ENCODE data around the gene PIK3CB. TPM values are rescaled to one million over a fixed set of nuclear protein-coding genes. Genes with fewer than 3 reads are reported as not detected.
"Not testable (repeated sequence)": the region's sequence is repeated elsewhere in the genome, so short reads cannot be mapped to it uniquely, and the experiment has no call there.

The PIK3CB gene
- total RNA-seq, 2 donors from 2014 or later: 51.4 to 53.0 TPM

- Histone ChIP-seq H3K9ac (ENCODE audit: extremely low read depth, low read length, poor library complexity, severe bottlenecking) (no peak overlapping the region), H3K4me1 (ENCODE audit: control insufficient read depth, insufficient read depth, low read length) (no peaks in the 10 kb centered on the region), H3K27ac (ENCODE audit: low read depth, low read length) (no peak overlapping the region), H3K36me3 (ENCODE audit: control insufficient read depth, insufficient read depth, low read length) (peaks cover 51% of the 10 kb centered on the region), H3K27me3 (ENCODE audit: control insufficient read depth, insufficient read depth, low read length, poor library complexity, severe bottlenecking) (no peaks in the 10 kb centered on the region), H3K9me3 (ENCODE audit: control insufficient read depth, low read length) (no peaks in the 10 kb centered on the region), H3K4me3 (ENCODE audit: low read length) (no peak overlapping the region)
- DNase-seq: no peak
- Mint-ChIP-seq H3K4me3 (no peak overlapping the region), H3K27me3 (ENCODE audit: insufficient read depth) (no peaks in the 10 kb centered on the region), H3K27ac (no peak overlapping the region), H3K36me3 (ENCODE audit: low read depth) (peaks cover 32% of the 10 kb centered on the region), H3K9me3 (no peaks in the 10 kb centered on the region), H3K4me1 (no peaks in the 10 kb centered on the region)
- WGBS, 2 experiments (ENCODE audit: insufficient coverage in 1 of 2, insufficient read length in 1 of 2): 80 to 99% methylated on average over 1 to 4 of the region's 6 CpGs
- TF ChIP-seq CTCF (conservative IDR thresholded peaks at IDR 0.05): no peak
These were observed 25.1 kb downstream of the PIK3CB start for GRCh38 chr3:138809500-138810256.

- H3K9me3 Mint-ChIP-seq: no peaks in the 10 kb centered on the region
- H3K36me3 ChIP-seq (ENCODE audit: control insufficient read depth, insufficient read depth, low read length): peaks cover 39% of the 10 kb centered on the region
- 71 to 100% methylated on average over 2 to 3 of the region's 3 CpGs for WGBS, 2 experiments (ENCODE audit: insufficient coverage in 1 of 2, insufficient read length in 1 of 2)
- H3K9me3 ChIP-seq (ENCODE audit: control insufficient read depth, low read length): no peaks in the 10 kb centered on the region
- peaks cover 13% of the 10 kb centered on the region for H3K4me1 Mint-ChIP-seq
- H3K36me3 Mint-ChIP-seq (ENCODE audit: low read depth): peaks cover 16% of the 10 kb centered on the region
- H3K4me3 Mint-ChIP-seq: no peak overlapping the region
- no peak overlapping the region for H3K27ac ChIP-seq (ENCODE audit: low read depth, low read length)
- no peaks in the 10 kb centered on the region for H3K4me1 ChIP-seq (ENCODE audit: control insufficient read depth, insufficient read depth, low read length)
- no peak overlapping the region for H3K4me3 ChIP-seq (ENCODE audit: low read length)
- no peak for TF ChIP-seq CTCF (conservative IDR thresholded peaks at IDR 0.05)
- DNase-seq: no peak
- H3K27me3 Mint-ChIP-seq (ENCODE audit: insufficient read depth): no peaks in the 10 kb centered on the region
- H3K27ac Mint-ChIP-seq: peak overlapping the region; percentile 15
- H3K9ac ChIP-seq (ENCODE audit: extremely low read depth, low read length, poor library complexity, severe bottlenecking): no peak overlapping the region
- no peaks in the 10 kb centered on the region for H3K27me3 ChIP-seq (ENCODE audit: control insufficient read depth, insufficient read depth, low read length, poor library complexity, severe bottlenecking)
These were observed 28.2 kb downstream of the PIK3CB start for GRCh38 chr3:138806376-138807080.

- Histone ChIP-seq H3K27me3 (ENCODE audit: control insufficient read depth, insufficient read depth, low read length, poor library complexity, severe bottlenecking) (no peaks in the 10 kb centered on the region), H3K9ac (ENCODE audit: extremely low read depth, low read length, poor library complexity, severe bottlenecking) (no peak overlapping the region), H3K9me3 (ENCODE audit: control insufficient read depth, low read length) (no peaks in the 10 kb centered on the region), H3K4me3 (ENCODE audit: low read length) (no peak overlapping the region), H3K36me3 (ENCODE audit: control insufficient read depth, insufficient read depth, low read length) (peaks cover 36% of the 10 kb centered on the region), H3K4me1 (ENCODE audit: control insufficient read depth, insufficient read depth, low read length) (no peaks in the 10 kb centered on the region), H3K27ac (ENCODE audit: low read depth, low read length) (no peak overlapping the region)
- DNase-seq: no peak
- WGBS, 2 experiments (ENCODE audit: insufficient coverage in 1 of 2, insufficient read length in 1 of 2): 92 to 100% methylated on average over 1 to 2 of the region's 2 CpGs
- Mint-ChIP-seq H3K4me3 (no peak overlapping the region), H3K4me1 (peaks cover 13% of the 10 kb centered on the region), H3K36me3 (ENCODE audit: low read depth) (peaks cover 16% of the 10 kb centered on the region), H3K9me3 (no peaks in the 10 kb centered on the region), H3K27me3 (ENCODE audit: insufficient read depth) (no peaks in the 10 kb centered on the region), H3K27ac (no peak overlapping the region)
- TF ChIP-seq CTCF (conservative IDR thresholded peaks at IDR 0.05): no peak
These were observed 31.6 kb downstream of the PIK3CB start for GRCh38 chr3:138803006-138803653.

- WGBS, 2 experiments (ENCODE audit: insufficient coverage in 1 of 2, insufficient read length in 1 of 2): 93 to 95% methylated on average over 6 of the region's 6 CpGs
- not testable (repeated sequence) for H3K9me3 Mint-ChIP-seq; H3K9me3 ChIP-seq (ENCODE audit: control insufficient read depth, low read length); H3K4me1 ChIP-seq (ENCODE audit: control insufficient read depth, insufficient read depth, low read length); H3K4me3 Mint-ChIP-seq; H3K4me3 ChIP-seq (ENCODE audit: low read length); H3K27me3 Mint-ChIP-seq (ENCODE audit: insufficient read depth); H3K27ac Mint-ChIP-seq; H3K27ac ChIP-seq (ENCODE audit: low read depth, low read length); DNase-seq; H3K27me3 ChIP-seq (ENCODE audit: control insufficient read depth, insufficient read depth, low read length, poor library complexity, severe bottlenecking); H3K9ac ChIP-seq (ENCODE audit: extremely low read depth, low read length, poor library complexity, severe bottlenecking)
- peaks cover 35% of the 10 kb centered on the region for H3K36me3 ChIP-seq (ENCODE audit: control insufficient read depth, insufficient read depth, low read length)
- H3K4me1 Mint-ChIP-seq: peaks cover 13% of the 10 kb centered on the region
- H3K36me3 Mint-ChIP-seq (ENCODE audit: low read depth): peaks cover 14% of the 10 kb centered on the region
These were observed 32.5 kb downstream of the PIK3CB start for GRCh38 chr3:138802223-138802622.

Data from endodermal cell (in vitro differentiated cells).